ENCODE results near the gene HIPK2.

The HIPK2 gene

DNA sequence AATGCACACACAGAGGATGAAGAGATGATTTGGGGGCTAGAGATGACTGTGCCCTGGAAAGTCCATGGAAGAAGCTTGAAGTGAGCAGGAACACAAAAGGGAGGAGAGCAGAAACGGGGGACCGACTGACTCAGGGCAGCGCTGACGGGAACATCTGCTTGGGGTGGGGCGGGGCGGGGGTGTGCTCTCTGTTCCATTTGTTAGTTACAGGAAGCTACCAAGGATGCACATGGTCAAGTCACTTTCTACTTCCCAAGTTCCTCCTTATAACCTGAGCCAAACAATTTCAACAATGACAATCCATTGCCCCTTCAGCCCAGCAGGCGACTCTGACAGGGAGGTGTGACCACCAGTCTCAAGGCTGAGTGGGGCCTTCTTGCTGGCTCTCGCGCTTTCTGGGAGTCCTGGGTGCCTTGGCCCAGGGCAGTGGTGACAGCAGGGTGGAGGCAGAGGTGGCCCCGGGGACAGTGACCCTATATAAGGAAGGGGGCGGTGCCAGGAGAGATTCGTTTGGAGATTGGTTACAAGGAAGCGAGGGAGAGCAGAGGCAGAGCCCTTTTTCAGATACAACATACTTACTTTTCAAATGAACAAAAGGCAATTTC is 214.7 kb downstream of the HIPK2 start:
- H3K4me2 ChIP-seq (ENCODE audit: insufficient read depth, low read length), result no peak overlapping the region
- DNase-seq, result no peak
- no peaks in the 10 kb centered on the region for H3K27me3 ChIP-seq (ENCODE audit: insufficient read depth, low read length, poor library complexity)
- ATAC-seq (ENCODE audit: insufficient read depth, low read depth), result no peak
- H3K4me1 ChIP-seq (ENCODE audit: insufficient read depth, low read length), result no peaks in the 10 kb centered on the region
- no peak overlapping the region for H2AFZ ChIP-seq (ENCODE audit: low read depth, low read length)
- H3K27ac ChIP-seq (ENCODE audit: low read length), result no peak overlapping the region
- H3K9ac ChIP-seq (ENCODE audit: low read depth, low read length), result no peak overlapping the region
- no peaks in the 10 kb centered on the region for H3K36me3 ChIP-seq (ENCODE audit: insufficient read depth, low read length)
- H4K20me1 ChIP-seq (ENCODE audit: insufficient read depth, low read length), result no peaks in the 10 kb centered on the region
- TF ChIP-seq, protein P1, sequence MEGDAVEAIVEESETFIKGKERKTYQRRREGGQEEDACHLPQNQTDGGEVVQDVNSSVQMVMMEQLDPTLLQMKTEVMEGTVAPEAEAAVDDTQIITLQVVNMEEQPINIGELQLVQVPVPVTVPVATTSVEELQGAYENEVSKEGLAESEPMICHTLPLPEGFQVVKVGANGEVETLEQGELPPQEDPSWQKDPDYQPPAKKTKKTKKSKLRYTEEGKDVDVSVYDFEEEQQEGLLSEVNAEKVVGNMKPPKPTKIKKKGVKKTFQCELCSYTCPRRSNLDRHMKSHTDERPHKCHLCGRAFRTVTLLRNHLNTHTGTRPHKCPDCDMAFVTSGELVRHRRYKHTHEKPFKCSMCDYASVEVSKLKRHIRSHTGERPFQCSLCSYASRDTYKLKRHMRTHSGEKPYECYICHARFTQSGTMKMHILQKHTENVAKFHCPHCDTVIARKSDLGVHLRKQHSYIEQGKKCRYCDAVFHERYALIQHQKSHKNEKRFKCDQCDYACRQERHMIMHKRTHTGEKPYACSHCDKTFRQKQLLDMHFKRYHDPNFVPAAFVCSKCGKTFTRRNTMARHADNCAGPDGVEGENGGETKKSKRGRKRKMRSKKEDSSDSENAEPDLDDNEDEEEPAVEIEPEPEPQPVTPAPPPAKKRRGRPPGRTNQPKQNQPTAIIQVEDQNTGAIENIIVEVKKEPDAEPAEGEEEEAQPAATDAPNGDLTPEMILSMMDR (IDR thresholded peaks at IDR 0.05; ENCODE audit: borderline replicate concordance, extremely low read depth, low read length, poor library complexity, severe bottlenecking), result no peak
- no peak for TF ChIP-seq EZH2 (IDR thresholded peaks at IDR 0.05; ENCODE audit: borderline replicate concordance, low read depth, low read length, severe bottlenecking)
- H3K4me3 ChIP-seq (ENCODE audit: low read depth in 1 of 2, low read length in 2 of 2), result no peak overlapping the region
- H3K9me3 ChIP-seq (ENCODE audit: insufficient read depth, low read length, severe bottlenecking), result no peaks in the 10 kb centered on the region
- H3K79me2 ChIP-seq (ENCODE audit: insufficient read depth, low read length), result no peaks in the 10 kb centered on the region

DNA sequence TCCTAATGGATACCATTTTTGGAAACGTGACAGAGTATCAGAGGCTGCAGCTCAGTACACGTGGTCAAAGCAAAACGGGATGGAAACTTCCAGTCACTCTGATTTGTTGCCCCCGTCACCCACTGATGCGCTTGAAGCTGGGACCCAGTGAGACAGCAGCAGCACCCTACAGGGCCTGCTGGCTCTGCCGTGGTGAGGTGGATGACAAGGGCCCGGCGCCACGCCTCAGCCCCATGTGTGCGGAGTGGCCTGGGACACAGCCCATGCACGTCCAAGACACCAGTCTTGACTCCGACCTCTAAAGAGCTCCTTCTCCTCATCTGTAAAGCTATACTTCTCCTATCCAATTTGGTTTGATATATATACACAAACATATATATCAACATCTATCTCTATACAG is 215.3 kb downstream of the HIPK2 start:
- H3K27me3 ChIP-seq (ENCODE audit: insufficient read depth, low read length, poor library complexity), result no peaks in the 10 kb centered on the region
- no peak overlapping the region for H3K4me3 ChIP-seq (ENCODE audit: low read depth in 1 of 2, low read length in 2 of 2)
- no peaks in the 10 kb centered on the region for H3K79me2 ChIP-seq (ENCODE audit: insufficient read depth, low read length)
- no peak overlapping the region for H3K4me2 ChIP-seq (ENCODE audit: insufficient read depth, low read length)
- ATAC-seq (ENCODE audit: insufficient read depth, low read depth) (no peak), DNase-seq (no peak)
- no peak overlapping the region for H3K9ac ChIP-seq (ENCODE audit: low read depth, low read length)
- no peaks in the 10 kb centered on the region for H3K4me1 ChIP-seq (ENCODE audit: insufficient read depth, low read length)
- no peaks in the 10 kb centered on the region for H4K20me1 ChIP-seq (ENCODE audit: insufficient read depth, low read length)
- no peaks in the 10 kb centered on the region for H3K36me3 ChIP-seq (ENCODE audit: insufficient read depth, low read length)
- H3K27ac ChIP-seq (ENCODE audit: low read length), result no peak overlapping the region
- no peaks in the 10 kb centered on the region for H3K9me3 ChIP-seq (ENCODE audit: insufficient read depth, low read length, severe bottlenecking)
- no peak overlapping the region for H2AFZ ChIP-seq (ENCODE audit: low read depth, low read length)
- no peak for TF ChIP-seq EZH2 (IDR thresholded peaks at IDR 0.05; ENCODE audit: borderline replicate concordance, low read depth, low read length, severe bottlenecking)
- TF ChIP-seq, protein P1 (IDR thresholded peaks at IDR 0.05; ENCODE audit: borderline replicate concordance, extremely low read depth, low read length, poor library complexity, severe bottlenecking), result no peak

DNA sequence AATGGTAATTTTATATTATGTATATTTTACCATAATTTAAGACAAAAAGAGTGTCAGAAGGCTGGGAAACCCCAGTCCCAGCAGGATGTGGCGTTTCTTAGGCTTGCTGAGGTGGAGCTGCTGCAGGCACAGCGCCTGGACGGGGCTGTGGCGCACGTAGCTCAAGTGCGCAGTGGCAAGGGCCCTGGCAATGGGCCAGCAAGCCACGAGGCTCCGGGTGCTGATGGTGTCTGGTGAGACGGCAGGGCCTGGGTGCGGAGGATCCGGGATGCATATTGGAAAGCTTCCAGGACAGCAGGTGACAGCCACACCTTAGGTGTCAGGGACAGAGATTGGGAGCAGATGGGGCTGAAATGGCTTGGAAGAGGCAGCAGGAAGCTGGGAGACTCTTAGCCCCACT is 217.1 kb downstream of the HIPK2 start:
- Histone ChIP-seq H2AFZ (ENCODE audit: low read depth, low read length) (no peak overlapping the region), H3K27ac (ENCODE audit: low read length) (no peak overlapping the region), H3K9me3 (ENCODE audit: insufficient read depth, low read length, severe bottlenecking) (no peaks in the 10 kb centered on the region), H4K20me1 (ENCODE audit: insufficient read depth, low read length) (no peaks in the 10 kb centered on the region), H3K79me2 (ENCODE audit: insufficient read depth, low read length) (no peaks in the 10 kb centered on the region), H3K4me3 (ENCODE audit: low read depth in 1 of 2, low read length in 2 of 2) (no peak overlapping the region), H3K9ac (ENCODE audit: low read depth, low read length) (no peak overlapping the region), H3K4me1 (ENCODE audit: insufficient read depth, low read length) (no peaks in the 10 kb centered on the region), H3K27me3 (ENCODE audit: insufficient read depth, low read length, poor library complexity) (no peaks in the 10 kb centered on the region), H3K4me2 (ENCODE audit: insufficient read depth, low read length) (no peak overlapping the region), H3K36me3 (ENCODE audit: insufficient read depth, low read length) (no peaks in the 10 kb centered on the region)
- ATAC-seq (ENCODE audit: insufficient read depth, low read depth), result no peak
- no peak for DNase-seq
- TF ChIP-seq EZH2 (IDR thresholded peaks at IDR 0.05; ENCODE audit: borderline replicate concordance, low read depth, low read length, severe bottlenecking), result no peak
- TF ChIP-seq, protein P1 (IDR thresholded peaks at IDR 0.05; ENCODE audit: borderline replicate concordance, extremely low read depth, low read length, poor library complexity, severe bottlenecking), result no peak

Measured in DND-41 (cell line).